Activated T-cell treated with anti-CD3 and anti-CD28 coated beads, Interleukin-2, amount 50 U/mL, for 48 hours (primary cell): Measurements from ENCODE around the gene FOXJ3.
"Not testable (repeated sequence)": the region's sequence is repeated elsewhere in the genome, so short reads cannot be mapped to it uniquely, and the experiment has no call there.

Experiments
- DNase-seq, 2 experiments: peaks; one replicate each; pipeline ENCODE4 v3.0.0-alpha.2; 2020

Gene FOXJ3

GRCh38 chr1:42239555-42239954 is 95.5 kb downstream of the FOXJ3 start:
- no peak for DNase-seq

GRCh38 chr1:42239041-42239440 is 96.0 kb downstream of the FOXJ3 start:
- no peak for DNase-seq

- no peak for DNase-seq
These were observed 103.8 kb downstream of the FOXJ3 start for GRCh38 chr1:42231253-42231652.

GRCh38 chr1:42228938-42229337 is 106.1 kb downstream of the FOXJ3 start:
- DNase-seq = no peak

GRCh38 chr1:42223036-42223435 is 112.0 kb downstream of the FOXJ3 start:
- no peak for DNase-seq

GRCh38 chr1:42221952-42222606 is 113.0 kb downstream of the FOXJ3 start:
- no peak for DNase-seq

GRCh38 chr1:42221456-42221855 is 113.6 kb downstream of the FOXJ3 start:
- DNase-seq = no peak

GRCh38 chr1:42219627-42220026 is 115.4 kb downstream of the FOXJ3 start:
- DNase-seq = no peak

- DNase-seq = no peak
These were observed 120.6 kb downstream of the FOXJ3 start for GRCh38 chr1:42214447-42214871.

GRCh38 chr1:42211224-42211623 is 123.8 kb downstream of the FOXJ3 start:
- no peak for DNase-seq

- DNase-seq = no peak
These were observed 124.5 kb downstream of the FOXJ3 start for GRCh38 chr1:42210421-42211133.

GRCh38 chr1:42209526-42210251 is 125.3 kb downstream of the FOXJ3 start:
- DNase-seq = no peak

- DNase-seq = not testable (repeated sequence)
These were observed 128.1 kb downstream of the FOXJ3 start for GRCh38 chr1:42206930-42207329.

GRCh38 chr1:42206164-42206563 is 128.9 kb downstream of the FOXJ3 start:
- no peak for DNase-seq

GRCh38 chr1:42201986-42202385 is 133.0 kb downstream of the FOXJ3 start:
- no peak for DNase-seq

GRCh38 chr1:42198251-42198650 is 136.8 kb downstream of the FOXJ3 start:
- no peak for DNase-seq

GRCh38 chr1:42195841-42196240 is 139.2 kb downstream of the FOXJ3 start:
- no peak for DNase-seq

GRCh38 chr1:42192106-42192505 is 142.9 kb downstream of the FOXJ3 start:
- DNase-seq = no peak

- DNase-seq = no peak
These were observed 143.7 kb downstream of the FOXJ3 start for GRCh38 chr1:42191319-42191718.

GRCh38 chr1:42189931-42190853 is 144.8 kb downstream of the FOXJ3 start:
- DNase-seq = no peak

- no peak for DNase-seq
These were observed 148.9 kb downstream of the FOXJ3 start for GRCh38 chr1:42186152-42186551.

- DNase-seq = no peak
These were observed 150.4 kb downstream of the FOXJ3 start for GRCh38 chr1:42184616-42185015.

- no peak for DNase-seq
These were observed 151.1 kb downstream of the FOXJ3 start for GRCh38 chr1:42183957-42184268.
